SK-N-SH (cell line): ENCODE data around the gene MAPK10. TPM values are rescaled to one million over a fixed set of nuclear protein-coding genes. Genes with fewer than 3 reads are reported as not detected.

Source experiments
- CTCF ChIA-PET: fragments of 300-600, 350-600 bp; formaldehyde crosslinking; extraction: SDS; loops from one replicate; lab custom pipeline; 2021; lab: Yijun Ruan, JAX
- POLR2A ChIA-PET: fragments of 350-600 bp; sonication (Branson Sonifier 250); formaldehyde crosslinking; extraction: SDS; loops from one replicate; lab custom pipeline; 2020; ENCODE audit warnings: antibody characterized with exemption, inconsistent platforms; lab: Yijun Ruan, JAX
- DNase-seq: peaks from one replicate; pipeline ENCODE4 v3.0.0; 2012
- H2AFZ ChIP-seq: fragments of 200-600 bp; sonication (generic); 2 replicates; pipeline ENCODE4 v1.8.1; 2016; ENCODE audit warnings: antibody characterized with exemption, mild to moderate bottlenecking, low read depth
- H3F3A ChIP-seq: fragments of 200-600 bp; sonication (generic); replicated peaks from 2 replicates; pipeline ENCODE3; 2016; ENCODE audit warnings: antibody characterized with exemption, mild to moderate bottlenecking; ENCODE audit not compliant: insufficient read depth
- H3K27ac ChIP-seq, 2 experiments: fragments of 200-500 bp in 1 of 2; fragments of 200-600 bp in 1 of 2; sonication (Bioruptor generic) in 1 of 2; sonication (generic), shearing (Covaris generic) in 1 of 2; 2 replicates each; pipeline versions ENCODE4 v1.5.1 to v1.6.1; 2014 to 2016; ENCODE audit warnings: low read depth in 2 of 2, inconsistent platforms in 1 of 2, low read length in 1 of 2, mild to moderate bottlenecking in 1 of 2, mixed read lengths in 1 of 2
- H3K27me3 ChIP-seq: fragments of 200-600 bp; sonication (generic), shearing (Covaris generic); 2 replicates; pipeline ENCODE4 v1.6.1; 2016; ENCODE audit warnings: mixed run types; ENCODE audit not compliant: insufficient read depth
- H3K36me3 ChIP-seq, 2 experiments: fragments of 200-500 bp in 1 of 2; fragments of 200-600 bp in 1 of 2; sonication (Bioruptor generic) in 1 of 2; sonication (generic) in 1 of 2; replicated peaks in 1 of 2; 2 replicates each; pipeline versions ENCODE3 to v1.5.1; 2014 to 2016; ENCODE audit warnings: low read length in 1 of 2, mild to moderate bottlenecking in 1 of 2; ENCODE audit not compliant: insufficient read depth in 2 of 2, control insufficient read depth in 1 of 2
- H3K4me1 ChIP-seq, 2 experiments: fragments of 200-500 bp in 1 of 2; fragments of 200-600 bp in 1 of 2; sonication (Bioruptor generic) in 1 of 2; sonication (generic), shearing (Covaris generic) in 1 of 2; 2 replicates each; pipeline versions ENCODE4 v1.5.1 to v1.6.1; 2014 to 2016; ENCODE audit warnings: low read depth in 1 of 2, low read length in 1 of 2, mixed run types in 1 of 2; ENCODE audit not compliant: insufficient read depth in 2 of 2, control insufficient read depth in 1 of 2
- H3K4me2 ChIP-seq: fragments of 200-600 bp; sonication (generic), shearing (Covaris generic); 2 replicates; pipeline ENCODE4 v1.6.1; 2017; ENCODE audit warnings: mixed run types
- H3K4me3 ChIP-seq, 2 experiments: fragments of 200-500 bp in 1 of 2; fragments of 200-600 bp in 1 of 2; sonication (Bioruptor generic) in 1 of 2; sonication (generic), shearing (Covaris generic) in 1 of 2; 2 replicates each; pipeline versions ENCODE4 v1.5.1 to v1.8.1; 2014 to 2016; ENCODE audit warnings: low read depth in 2 of 2, inconsistent platforms in 1 of 2, low read length in 1 of 2, mild to moderate bottlenecking in 1 of 2, mixed read lengths in 1 of 2, moderate library complexity in 1 of 2
- H3K79me2 ChIP-seq: fragments of 200-600 bp; sonication (generic); 2 replicates; pipeline ENCODE4 v1.8.1; 2017; ENCODE audit warnings: mild to moderate bottlenecking; ENCODE audit not compliant: insufficient read depth
- H3K9ac ChIP-seq: fragments of 200-600 bp; sonication (generic); 2 replicates; pipeline ENCODE4 v1.6.1; 2017; ENCODE audit warnings: mixed run types
- H3K9me2 ChIP-seq: fragments of 200-600 bp; sonication (generic); 2 replicates; pipeline ENCODE4 v1.6.1; 2017; ENCODE audit warnings: mixed run types
- H3K9me3 ChIP-seq: fragments of 200-600 bp; sonication (generic); 2 replicates; pipeline ENCODE4 v1.6.1; 2017; ENCODE audit warnings: mixed run types, mild to moderate bottlenecking, moderate library complexity
- H4K20me1 ChIP-seq: fragments of 200-600 bp; sonication (generic); 2 replicates; pipeline ENCODE4 v1.6.1; 2017; ENCODE audit warnings: mild to moderate bottlenecking, mixed run types; ENCODE audit not compliant: insufficient read depth
- CHD2 ChIP-seq: fragments of 150-350 bp; IDR thresholded peaks from 2 replicates; pipeline ENCODE4 v1.6.1; 2018; ENCODE audit warnings: low read length; ENCODE audit not compliant: partially characterized antibody
- CTCF ChIP-seq: fragments of 200-600 bp; sonication (generic); IDR thresholded peaks from 2 replicates; pipeline ENCODE4 v1.6.1; 2017; ENCODE audit warnings: antibody characterized with exemption, mild to moderate bottlenecking, moderate library complexity
- ELF1 ChIP-seq: IDR thresholded peaks from 2 replicates; pipeline ENCODE4 v1.4.0; 2012
- EP300 ChIP-seq, 2 experiments: IDR thresholded peaks; 2 replicates each; pipeline versions ENCODE4 v1.4.0 to v1.6.1; 2012; ENCODE audit warnings: borderline replicate concordance in 1 of 2, low read depth in 1 of 2, low read length in 1 of 2
- EZH2phosphoT487 ChIP-seq: fragments of 200-600 bp; sonication (generic); IDR thresholded peaks from 2 replicates; pipeline ENCODE4 v1.6.1; 2017; ENCODE audit warnings: low read depth, mixed run types, mild to moderate bottlenecking, antibody characterized with exemption, moderate library complexity, borderline replicate concordance
- FOSL2 ChIP-seq: IDR thresholded peaks from 2 replicates; pipeline ENCODE4 v1.4.0; 2012; ENCODE audit warnings: low read depth, mild to moderate bottlenecking, moderate library complexity, borderline replicate concordance
- FOXM1 ChIP-seq: IDR thresholded peaks from 2 replicates; pipeline ENCODE4 v1.4.0; 2012; ENCODE audit warnings: low read depth, mild to moderate bottlenecking
- GATA2 ChIP-seq: sonication (generic); formaldehyde crosslinking; IDR thresholded peaks from 2 replicates; pipeline ENCODE4 v1.5.0; 2020; ENCODE audit warnings: mild to moderate bottlenecking, missing genetic modification reagents
- IRF3 ChIP-seq: fragments of 150-350 bp; IDR thresholded peaks from 2 replicates; pipeline ENCODE4 v1.6.1; 2016; ENCODE audit warnings: mild to moderate bottlenecking, low read depth, low read length
- MAX ChIP-seq: IDR thresholded peaks from 2 replicates; pipeline ENCODE4 v1.4.0; 2012; ENCODE audit warnings: low read depth
- MEF2A ChIP-seq: IDR thresholded peaks from 2 replicates; pipeline ENCODE4 v1.4.0; 2012; ENCODE audit warnings: low read depth, borderline replicate concordance
- MXI1 ChIP-seq: IDR thresholded peaks from 2 replicates; pipeline ENCODE4 v1.6.1; 2012; ENCODE audit warnings: mild to moderate bottlenecking, low read depth, low read length, improper control_type of control experiment
- NRF1 ChIP-seq: IDR thresholded peaks from 2 replicates; pipeline ENCODE4 v1.6.1; 2012; ENCODE audit warnings: low read depth, mild to moderate bottlenecking, low read length
- POLR2AphosphoS5 ChIP-seq: IDR thresholded peaks from 2 replicates; pipeline ENCODE4 v1.6.1; 2012; ENCODE audit warnings: low read depth, low read length
- RCOR1 ChIP-seq: fragments of 150-350 bp; IDR thresholded peaks from 2 replicates; pipeline ENCODE4 v1.6.1; 2017; ENCODE audit warnings: antibody characterized with exemption, low read length
- RFX5 ChIP-seq: IDR thresholded peaks from 2 replicates; pipeline ENCODE4 v1.6.1; 2012; ENCODE audit warnings: mild to moderate bottlenecking, improper control_type of control experiment, low read length
- SMC3 ChIP-seq: IDR thresholded peaks from 2 replicates; pipeline ENCODE4 v1.6.1; 2012; ENCODE audit warnings: low read depth, low read length, improper control_type of control experiment
- TAF1 ChIP-seq: IDR thresholded peaks from 2 replicates; pipeline ENCODE4 v1.6.1; 2012; ENCODE audit warnings: low read depth, mild to moderate bottlenecking, low read length, moderate library complexity, borderline replicate concordance
- TCF12 ChIP-seq: IDR thresholded peaks from 2 replicates; pipeline ENCODE4 v1.4.0; 2012
- YY1 ChIP-seq: IDR thresholded peaks from 2 replicates; pipeline ENCODE4 v1.4.0; 2012; ENCODE audit warnings: low read depth, mild to moderate bottlenecking
- WGBS: methylation state at CpG from one replicate; pipeline ENCODE4 v1.1.6; 2017; ENCODE audit warnings: low lambda C conversion rate; 5-methylcytosine and 5-hydroxymethylcytosine counted together
- polyA plus RNA-seq, 3 experiments: library from polyadenylated mRNA; depleted of rRNA; stranded (reverse); fragments of >200 nt; gene quantifications; 2 replicates each; pipeline ENCODE4 v1.2.3, GENCODE V29; 2012

Gene MAPK10
- polyA plus RNA-seq, 1 of the 3 experiments (the other 2 are of a cell fraction) = 8.1 TPM

GRCh38 chr4:86050496-86050895 lies 309.4 kb downstream of the MAPK10 start:
- Histone ChIP-seq H3K9me2 (no peaks in the 10 kb centered on the region), H3K4me3 (no peak overlapping the region), H3K9ac (no peak overlapping the region), H3K9me3 (no peaks in the 10 kb centered on the region), H4K20me1 (no peaks in the 10 kb centered on the region), H3F3A (no peaks in the 10 kb centered on the region), H3K4me1 (no peaks in the 10 kb centered on the region; a peak in 1 of 4 replicates), H3K36me3 (no peaks in the 10 kb centered on the region), H3K27ac (no peak overlapping the region), H3K79me2 (no peaks in the 10 kb centered on the region), H2AFZ (no peak overlapping the region), H3K27me3 (no peaks in the 10 kb centered on the region), H3K4me2 (no peak overlapping the region)
- CTCF ChIA-PET = interaction anchor here (0.6 to 16.5 kb wide), 2 partner anchors 253 to 272 kb away, joined by 3 to 159 read pairs; no protein-coding TSS in a partner anchor
- WGBS = 96% methylated on average over 1 of the region's 1 CpG
- POLR2A ChIA-PET = no interaction called here
- TF ChIP-seq TAF1 (no peak), MAX (no peak), POLR2AphosphoS5 (no peak), NRF1 (no peak), SMC3 (no peak), TCF12 (no peak)
- DNase-seq = no peak

GRCh38 chr4:86048426-86048825 lies 311.4 kb downstream of the MAPK10 start:
- no peaks in the 10 kb centered on the region for H3K9me3 ChIP-seq
- no peak overlapping the region for H2AFZ ChIP-seq
- TF ChIP-seq EZH2phosphoT487 (no peak), CTCF (no peak), MEF2A (no peak), GATA2 (no peak), EP300 (IDR thresholded peaks at IDR 0.05; ENCODE audit: borderline replicate concordance in 1 of 2, low read depth in 1 of 2, low read length in 1 of 2) (no peak), TAF1 (no peak), RFX5 (no peak), ELF1 (no peak), FOSL2 (no peak), IRF3 (no peak), MXI1 (no peak), YY1 (no peak), RCOR1 (no peak), FOXM1 (no peak), CHD2 (no peak)
- ChIA-PET CTCF (interaction anchor here (0.8 to 16.5 kb wide), 4 partner anchors 15 to 266 kb away, joined by 3 to 159 read pairs (median 4); no protein-coding TSS in a partner anchor), POLR2A (no interaction called here)
- DNase-seq = no peak
- H3K9me2 ChIP-seq = no peaks in the 10 kb centered on the region
- H3K9ac ChIP-seq = no peak overlapping the region
- WGBS = 58% methylated on average over 1 of the region's 1 CpG
- H3K4me2 ChIP-seq = no peak overlapping the region
- H3K79me2 ChIP-seq = no peaks in the 10 kb centered on the region
- H3K27me3 ChIP-seq = no peaks in the 10 kb centered on the region
- H3K27ac ChIP-seq = no peak overlapping the region
- no peaks in the 10 kb centered on the region; a peak in 1 of 4 replicates for H3K4me1 ChIP-seq
- H3K4me3 ChIP-seq = no peak overlapping the region
- no peaks in the 10 kb centered on the region for H3F3A ChIP-seq
- no peaks in the 10 kb centered on the region for H4K20me1 ChIP-seq
- no peaks in the 10 kb centered on the region for H3K36me3 ChIP-seq
